Rectal smooth muscle tissue (tissue), 1 donor: ENCODE results near the gene ZBTB40.
A peak's percentile ranks its signal among the peaks of the same experiment; 100 is the strongest.

Source experiments
- H3K27ac ChIP-seq: one replicate; pipeline ENCODE4 v1.7.0; 2013; ENCODE audit warnings: low read depth, low read length, inconsistent platforms
- H3K27me3 ChIP-seq: one replicate; pipeline ENCODE4 v1.7.0; 2013; ENCODE audit warnings: low read length; ENCODE audit not compliant: control insufficient read depth, insufficient read depth
- H3K36me3 ChIP-seq: one replicate; pipeline ENCODE4 v1.7.0; 2013; ENCODE audit warnings: low read length; ENCODE audit not compliant: control insufficient read depth, insufficient read depth
- H3K4me1 ChIP-seq: one replicate; pipeline ENCODE4 v1.7.0; 2013; ENCODE audit warnings: low read length; ENCODE audit not compliant: control insufficient read depth, insufficient read depth
- H3K4me3 ChIP-seq: one replicate; pipeline ENCODE4 v1.7.0; 2013; ENCODE audit warnings: low read length
- H3K9ac ChIP-seq: one replicate; pipeline ENCODE4 v1.7.0; 2013; ENCODE audit warnings: low read length

Gene ZBTB40, protein sequence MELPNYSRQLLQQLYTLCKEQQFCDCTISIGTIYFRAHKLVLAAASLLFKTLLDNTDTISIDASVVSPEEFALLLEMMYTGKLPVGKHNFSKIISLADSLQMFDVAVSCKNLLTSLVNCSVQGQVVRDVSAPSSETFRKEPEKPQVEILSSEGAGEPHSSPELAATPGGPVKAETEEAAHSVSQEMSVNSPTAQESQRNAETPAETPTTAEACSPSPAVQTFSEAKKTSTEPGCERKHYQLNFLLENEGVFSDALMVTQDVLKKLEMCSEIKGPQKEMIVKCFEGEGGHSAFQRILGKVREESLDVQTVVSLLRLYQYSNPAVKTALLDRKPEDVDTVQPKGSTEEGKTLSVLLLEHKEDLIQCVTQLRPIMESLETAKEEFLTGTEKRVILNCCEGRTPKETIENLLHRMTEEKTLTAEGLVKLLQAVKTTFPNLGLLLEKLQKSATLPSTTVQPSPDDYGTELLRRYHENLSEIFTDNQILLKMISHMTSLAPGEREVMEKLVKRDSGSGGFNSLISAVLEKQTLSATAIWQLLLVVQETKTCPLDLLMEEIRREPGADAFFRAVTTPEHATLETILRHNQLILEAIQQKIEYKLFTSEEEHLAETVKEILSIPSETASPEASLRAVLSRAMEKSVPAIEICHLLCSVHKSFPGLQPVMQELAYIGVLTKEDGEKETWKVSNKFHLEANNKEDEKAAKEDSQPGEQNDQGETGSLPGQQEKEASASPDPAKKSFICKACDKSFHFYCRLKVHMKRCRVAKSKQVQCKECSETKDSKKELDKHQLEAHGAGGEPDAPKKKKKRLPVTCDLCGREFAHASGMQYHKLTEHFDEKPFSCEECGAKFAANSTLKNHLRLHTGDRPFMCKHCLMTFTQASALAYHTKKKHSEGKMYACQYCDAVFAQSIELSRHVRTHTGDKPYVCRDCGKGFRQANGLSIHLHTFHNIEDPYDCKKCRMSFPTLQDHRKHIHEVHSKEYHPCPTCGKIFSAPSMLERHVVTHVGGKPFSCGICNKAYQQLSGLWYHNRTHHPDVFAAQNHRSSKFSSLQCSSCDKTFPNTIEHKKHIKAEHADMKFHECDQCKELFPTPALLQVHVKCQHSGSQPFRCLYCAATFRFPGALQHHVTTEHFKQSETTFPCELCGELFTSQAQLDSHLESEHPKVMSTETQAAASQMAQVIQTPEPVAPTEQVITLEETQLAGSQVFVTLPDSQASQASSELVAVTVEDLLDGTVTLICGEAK

DNA sequence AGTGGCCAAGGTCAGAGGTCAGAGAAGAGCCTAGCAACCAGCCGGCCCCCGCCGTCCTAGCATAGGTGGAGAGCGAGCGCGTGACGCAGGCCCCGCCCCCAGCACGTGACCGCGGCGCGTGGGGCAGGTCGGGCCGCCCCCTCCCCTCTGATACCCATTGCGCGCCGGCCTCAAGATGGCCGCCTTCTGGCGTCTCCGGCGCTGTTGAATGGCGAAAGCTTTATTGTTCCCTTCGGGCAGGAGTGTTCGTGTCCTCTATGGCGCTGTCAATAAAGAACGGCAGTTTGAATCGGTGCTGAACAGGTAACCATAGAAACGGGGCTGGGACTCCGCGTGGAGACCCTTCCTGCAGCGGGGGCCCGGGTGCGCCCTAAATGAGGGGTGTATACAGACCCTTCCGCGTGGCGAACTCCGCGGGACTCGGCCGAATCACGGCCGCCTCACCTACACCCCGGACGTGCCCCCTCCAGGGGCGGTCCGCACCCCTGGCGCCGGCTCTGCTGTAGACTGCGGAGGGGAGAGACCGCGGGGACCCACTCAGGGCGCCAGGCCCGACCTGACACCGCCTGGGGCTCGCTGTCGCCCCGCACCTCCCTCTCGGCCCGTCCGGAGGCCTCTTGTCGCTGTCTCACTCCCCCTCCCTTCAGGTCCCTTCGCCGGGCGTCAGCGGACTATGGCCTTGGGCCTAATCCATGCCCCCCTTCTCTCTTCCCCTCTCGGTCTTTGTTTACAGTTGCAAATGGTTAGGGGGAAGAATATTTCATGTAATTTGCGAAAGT, at the start of gene ZBTB40:
TSS of gene ZBTB40 (plus strand) at position 150 of the 779 bp plus-strand sequence. CDS start 38,098 bp downstream, outside the sequence.
- H3K4me3 ChIP-seq = peak within 1 kb of the TSS; percentile 94
- H3K9ac ChIP-seq = peak within 1 kb of the TSS; percentile 73
- H3K27ac ChIP-seq = peak within 1 kb of the TSS; percentile 89
- H3K36me3 ChIP-seq = no peaks in the 10 kb centered on the region
- H3K4me1 ChIP-seq = peaks cover 6% of the 10 kb centered on the region
- H3K27me3 ChIP-seq = no peaks in the 10 kb centered on the region

DNA sequence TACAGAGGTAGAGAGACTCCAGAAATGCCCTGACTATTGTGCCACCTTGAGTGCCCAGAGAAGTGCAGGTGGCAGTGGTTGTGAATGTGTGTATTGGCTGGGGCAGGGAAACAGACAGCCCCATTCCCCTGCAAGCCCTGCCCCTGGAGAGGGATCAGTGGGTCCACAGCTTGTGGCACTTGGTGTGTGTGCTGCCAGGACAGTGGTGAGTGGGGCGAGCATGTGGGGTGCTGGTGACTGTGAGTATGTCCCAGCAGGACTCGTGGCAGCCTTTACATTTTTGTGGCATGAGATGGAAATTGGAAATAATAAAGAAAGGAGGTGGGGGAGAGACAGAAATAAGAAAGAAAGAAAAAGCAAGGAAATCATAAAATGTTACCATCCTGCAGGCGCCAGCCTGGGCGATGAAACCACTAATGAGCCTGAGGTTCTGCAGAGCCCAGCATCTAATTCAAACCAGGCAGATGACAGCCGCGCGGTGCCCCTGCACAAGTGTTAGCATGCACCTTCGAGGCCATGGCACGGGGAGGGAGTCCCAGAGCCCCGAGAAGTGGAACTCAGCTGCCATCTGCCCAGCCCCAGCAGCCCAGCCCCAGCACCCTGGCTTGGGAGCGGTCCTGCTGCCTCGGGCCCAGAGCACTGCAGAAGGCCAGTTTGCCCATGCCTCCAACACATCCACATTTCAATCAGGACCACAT, 49.1 kb upstream of the ZBTB40 start:
- H3K36me3 ChIP-seq = no peaks in the 10 kb centered on the region
- no peak overlapping the region for H3K9ac ChIP-seq
- H3K27me3 ChIP-seq = peaks cover 5% of the 10 kb centered on the region
- H3K4me1 ChIP-seq = no peaks in the 10 kb centered on the region
- no peak overlapping the region for H3K27ac ChIP-seq
- no peak overlapping the region for H3K4me3 ChIP-seq

DNA sequence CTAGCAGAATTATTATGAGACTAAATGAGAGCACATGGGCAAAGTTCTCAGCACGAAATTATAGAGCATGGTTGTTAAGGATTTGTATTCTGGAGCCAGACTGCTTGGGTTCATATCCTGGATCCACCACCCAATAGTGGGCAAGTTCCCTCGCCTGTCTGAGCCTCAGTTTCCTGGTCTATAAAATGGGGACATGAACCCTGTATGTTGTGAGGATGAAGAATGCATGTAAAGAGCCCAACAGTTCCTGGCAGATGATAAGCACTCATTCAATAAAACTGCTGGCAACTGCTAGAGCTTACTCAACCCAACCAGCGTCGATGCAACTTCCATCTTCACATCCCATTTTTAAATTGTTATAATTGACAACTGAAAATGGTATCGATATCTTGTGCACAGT, 47.2 kb upstream of the ZBTB40 start:
- Histone ChIP-seq H3K4me3 (no peak overlapping the region), H3K4me1 (no peaks in the 10 kb centered on the region), H3K36me3 (no peaks in the 10 kb centered on the region), H3K27ac (no peak overlapping the region), H3K27me3 (peaks cover 5% of the 10 kb centered on the region), H3K9ac (no peak overlapping the region)

DNA sequence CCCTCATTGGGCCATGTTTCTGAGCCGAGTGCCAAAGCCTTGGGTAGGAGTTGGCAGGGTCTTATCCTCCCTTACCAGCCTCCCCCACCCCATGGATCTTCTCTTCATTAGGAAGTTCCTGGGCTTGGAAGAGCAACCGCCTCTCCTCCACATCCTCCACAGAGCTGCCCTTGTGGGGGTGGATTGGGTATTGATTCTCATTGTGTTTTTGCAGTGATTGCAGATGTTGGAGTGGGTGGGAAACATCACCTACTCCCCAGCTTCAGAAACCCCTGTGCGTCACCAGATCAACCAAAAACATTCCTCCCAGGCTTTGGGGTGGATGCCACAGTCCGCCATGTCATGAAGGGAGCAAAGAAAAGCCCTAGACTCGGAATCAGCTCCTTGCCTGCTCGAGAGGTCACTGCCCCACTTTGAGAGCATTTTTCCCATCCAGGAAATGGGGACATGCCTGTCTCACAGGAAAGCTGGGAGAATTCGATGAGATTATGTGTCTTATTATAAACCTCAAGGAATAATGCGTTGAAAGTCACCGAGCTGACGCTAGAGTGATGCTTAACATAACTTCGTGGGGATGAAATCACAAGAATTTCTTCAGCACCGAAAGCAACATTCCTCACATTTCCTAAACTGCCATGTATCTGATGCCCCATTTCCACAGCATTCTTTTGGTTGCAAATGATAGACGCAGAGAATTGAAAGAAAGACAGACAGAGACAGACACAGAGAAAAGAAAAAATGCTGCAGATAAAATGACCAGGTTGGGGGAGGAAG, 44.7 kb upstream of the ZBTB40 start:
- Histone ChIP-seq H3K4me1 (no peaks in the 10 kb centered on the region), H3K4me3 (no peak overlapping the region), H3K27ac (no peak overlapping the region), H3K27me3 (no peaks in the 10 kb centered on the region), H3K9ac (no peak overlapping the region), H3K36me3 (no peaks in the 10 kb centered on the region)

DNA sequence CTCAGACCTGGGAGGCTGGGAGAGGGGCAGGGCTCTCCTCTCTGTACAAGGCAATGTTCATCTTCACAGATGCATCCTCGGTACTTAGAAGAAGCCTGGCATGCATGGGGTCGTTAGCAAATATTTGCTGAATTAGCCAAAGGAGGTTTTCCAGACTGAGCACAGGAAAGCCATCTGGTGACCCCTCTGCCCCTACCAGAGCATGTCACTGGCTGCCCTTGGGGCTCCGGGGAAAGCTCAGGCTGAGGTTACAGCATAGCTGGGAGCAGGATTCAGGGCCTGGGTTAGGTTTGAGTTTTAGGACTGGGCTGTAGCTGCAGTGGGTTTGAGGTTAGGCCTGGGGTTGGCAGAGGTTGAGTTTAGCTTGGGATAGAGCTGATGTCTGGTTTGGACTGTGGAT, 43.4 kb upstream of the ZBTB40 start:
- no peaks in the 10 kb centered on the region for H3K27me3 ChIP-seq
- no peak overlapping the region for H3K4me3 ChIP-seq
- no peak overlapping the region for H3K27ac ChIP-seq
- no peak overlapping the region for H3K9ac ChIP-seq
- no peaks in the 10 kb centered on the region for H3K36me3 ChIP-seq
- no peaks in the 10 kb centered on the region for H3K4me1 ChIP-seq

DNA sequence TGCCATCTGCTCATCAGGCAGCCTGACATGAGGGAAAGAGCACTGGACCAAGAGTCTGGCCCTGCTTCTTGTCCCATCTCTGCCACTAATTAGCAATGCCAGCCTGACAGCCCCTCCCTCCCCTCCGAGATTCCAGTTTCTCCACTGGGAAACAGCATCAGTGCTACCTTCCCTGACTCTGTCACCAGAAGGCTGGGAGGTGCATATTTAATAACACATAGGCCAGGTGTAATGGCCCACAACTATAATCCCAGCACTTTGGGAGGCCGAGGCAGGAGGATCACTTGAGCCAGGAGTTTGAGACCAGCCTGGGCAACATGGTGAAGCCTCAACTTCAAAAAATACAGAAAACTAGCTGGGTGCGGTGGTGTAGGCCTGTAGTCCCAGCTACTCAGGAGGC, 41.2 kb upstream of the ZBTB40 start:
- no peaks in the 10 kb centered on the region for H3K27me3 ChIP-seq

DNA sequence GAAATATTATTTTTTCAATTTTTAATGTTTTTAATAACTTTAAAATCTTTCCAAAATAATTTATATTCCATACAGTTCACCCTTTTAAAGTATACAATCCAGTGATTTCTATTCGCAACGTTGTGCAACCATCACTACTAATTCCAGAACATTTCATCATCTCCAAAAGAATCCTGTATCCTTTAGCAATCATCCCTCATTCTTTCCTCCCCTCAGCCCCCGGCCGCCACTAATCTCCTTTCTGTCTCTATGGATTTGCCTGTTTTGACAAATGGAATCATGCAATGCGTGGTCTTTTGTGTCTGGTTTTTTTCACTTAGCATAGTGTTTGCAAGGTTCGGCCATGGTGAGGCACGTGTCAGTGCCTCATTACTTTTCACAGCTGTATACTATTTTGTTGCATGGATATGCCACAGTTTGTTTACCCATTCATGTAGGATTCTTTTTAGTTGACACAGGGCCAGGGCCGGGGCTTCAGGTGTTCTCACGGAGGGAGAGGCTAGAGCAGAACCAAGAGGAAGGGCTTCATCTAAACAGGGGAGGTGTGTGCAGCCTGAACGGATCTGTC, 40.6 kb upstream of the ZBTB40 start:
- H3K27ac ChIP-seq = no peak overlapping the region
- no peak overlapping the region for H3K4me3 ChIP-seq
- H3K4me1 ChIP-seq = no peaks in the 10 kb centered on the region
- no peaks in the 10 kb centered on the region for H3K36me3 ChIP-seq
- H3K9ac ChIP-seq = no peak overlapping the region
- H3K27me3 ChIP-seq = no peaks in the 10 kb centered on the region

More for the DNA sequence above, 41.2 kb upstream of the ZBTB40 start:
- Histone ChIP-seq H3K27ac (no peak overlapping the region), H3K9ac (no peak overlapping the region), H3K4me1 (no peaks in the 10 kb centered on the region), H3K4me3 (no peak overlapping the region), H3K36me3 (no peaks in the 10 kb centered on the region)

DNA sequence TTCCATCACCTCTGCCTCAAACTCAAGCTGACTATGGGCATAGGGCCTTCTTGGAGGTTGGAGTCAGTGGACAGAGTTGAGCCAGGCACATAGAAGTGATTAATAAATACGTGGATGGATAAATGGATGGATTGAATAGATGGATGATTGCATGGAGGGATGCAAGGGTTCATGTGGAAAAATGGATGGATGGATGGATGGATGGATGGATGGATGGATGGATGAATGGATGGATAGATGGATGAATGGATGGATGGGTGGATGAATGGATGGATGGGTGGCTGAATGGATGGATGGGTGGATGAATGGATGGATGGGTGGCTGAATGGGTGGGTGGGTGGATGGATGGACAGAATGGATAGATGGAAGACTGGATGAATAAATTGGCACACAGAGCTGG, 40.1 kb upstream of the ZBTB40 start:
- Histone ChIP-seq H3K27me3 (no peaks in the 10 kb centered on the region), H3K4me1 (no peaks in the 10 kb centered on the region), H3K36me3 (no peaks in the 10 kb centered on the region), H3K4me3 (no peak overlapping the region), H3K9ac (no peak overlapping the region), H3K27ac (no peak overlapping the region)

DNA sequence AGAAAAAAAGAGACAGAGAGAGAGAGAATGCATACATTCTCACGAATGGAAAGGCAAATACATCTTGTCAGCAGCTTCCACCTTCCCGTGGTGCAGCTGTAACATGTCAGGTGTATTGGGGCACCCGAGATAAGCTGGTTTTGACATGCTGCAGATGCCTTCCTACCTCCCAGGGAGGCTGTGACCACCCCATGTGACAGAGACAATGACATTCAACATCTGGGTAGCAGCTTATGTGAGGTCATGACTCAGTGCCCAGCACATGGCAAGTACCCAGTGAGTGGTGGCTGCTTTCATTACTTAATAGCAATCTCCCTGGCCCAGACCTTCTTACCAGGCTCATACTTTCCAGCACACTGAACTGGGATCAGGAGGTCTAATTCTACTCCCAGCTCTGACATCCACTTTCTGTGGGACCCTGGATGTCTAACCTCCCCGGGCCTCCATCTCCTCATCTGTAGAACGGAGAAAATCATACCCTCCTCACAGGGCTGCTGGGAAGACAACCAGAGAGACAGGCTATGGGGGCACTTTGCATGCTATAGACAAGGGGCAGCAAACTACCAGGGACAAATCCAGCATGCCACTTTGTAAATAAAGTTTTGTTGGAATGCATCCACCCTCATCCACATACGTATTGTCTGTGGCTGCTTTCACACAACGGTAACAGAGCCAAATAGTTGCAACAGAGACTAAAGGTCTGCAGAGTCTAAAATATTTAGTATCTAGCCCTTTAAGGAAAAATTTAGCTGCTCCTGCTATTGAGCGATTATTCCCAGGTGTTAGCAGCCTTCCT, 38.5 kb upstream of the ZBTB40 start:
- Histone ChIP-seq H3K27me3 (no peaks in the 10 kb centered on the region), H3K9ac (no peak overlapping the region), H3K36me3 (no peaks in the 10 kb centered on the region), H3K4me3 (no peak overlapping the region), H3K4me1 (no peaks in the 10 kb centered on the region), H3K27ac (no peak overlapping the region)

DNA sequence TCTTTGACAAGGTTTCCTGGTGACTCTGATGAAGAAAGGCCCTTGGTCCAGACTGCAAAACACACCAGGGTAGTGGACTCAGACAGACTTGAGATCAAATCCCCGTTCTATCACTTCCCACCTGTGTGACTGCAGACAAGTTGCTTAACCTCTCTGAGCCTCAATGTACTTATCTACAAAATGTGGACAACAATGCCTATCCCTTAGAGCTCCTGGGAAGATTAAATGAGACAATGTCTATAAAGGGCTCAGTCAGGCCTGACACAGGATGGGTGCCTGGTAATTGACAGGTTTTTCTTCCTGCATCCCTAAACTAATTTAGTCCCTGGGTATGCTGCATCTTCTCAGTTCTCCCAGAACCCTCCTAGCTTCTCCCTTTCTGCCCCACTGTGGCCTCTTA, 37.9 kb upstream of the ZBTB40 start:
- Histone ChIP-seq H3K27me3 (no peaks in the 10 kb centered on the region), H3K36me3 (no peaks in the 10 kb centered on the region), H3K27ac (no peak overlapping the region), H3K4me1 (no peaks in the 10 kb centered on the region), H3K4me3 (no peak overlapping the region), H3K9ac (no peak overlapping the region)
